ENCODE measurements around the gene DAD1. TPM values are rescaled to one million over a fixed set of nuclear protein-coding genes. Genes with fewer than 3 reads are reported as not detected.
A peak's percentile ranks its signal among the peaks of the same experiment; 100 is the strongest.
"Not testable (repeated sequence)": the region's sequence is repeated elsewhere in the genome, so short reads cannot be mapped to it uniquely, and the experiment has no call there.

Gene DAD1
- polyA plus RNA-seq, 3 donors = 244 to 279 (median 277) TPM

- no peak for DNase-seq (ENCODE audit: low read depth in 3 of 3, low spot score in 2 of 3)
Observed at GRCh38 chr14:22554498-22555383, 34.3 kb downstream of the DAD1 start.

GRCh38 chr14:22553861-22554497 lies 35.0 kb downstream of the DAD1 start:
- DNase-seq (ENCODE audit: low read depth in 3 of 3, low spot score in 2 of 3) = not testable (repeated sequence)

GRCh38 chr14:22553445-22553844 lies 35.6 kb downstream of the DAD1 start:
- DNase-seq (ENCODE audit: low read depth in 3 of 3, low spot score in 2 of 3) = no peak

- no peak for DNase-seq (ENCODE audit: low read depth in 3 of 3, low spot score in 2 of 3)
Observed at GRCh38 chr14:22552827-22553076, 36.3 kb downstream of the DAD1 start.

GRCh38 chr14:22552001-22552826 lies 36.8 kb downstream of the DAD1 start:
- no peak for DNase-seq (ENCODE audit: low read depth in 3 of 3, low spot score in 2 of 3)

- DNase-seq (ENCODE audit: low read depth in 3 of 3, low spot score in 2 of 3) = no peak
Observed at GRCh38 chr14:22551605-22551997, 37.4 kb downstream of the DAD1 start.

- DNase-seq (ENCODE audit: low read depth in 3 of 3, low spot score in 2 of 3) = no peak
Observed at GRCh38 chr14:22549981-22550673, 38.9 kb downstream of the DAD1 start.

GRCh38 chr14:22549324-22549962 lies 39.6 kb downstream of the DAD1 start:
- DNase-seq (ENCODE audit: low read depth in 3 of 3, low spot score in 2 of 3) = no peak

- DNase-seq (ENCODE audit: low read depth in 3 of 3, low spot score in 2 of 3) = no peak
Observed at GRCh38 chr14:22547948-22548750, 40.9 kb downstream of the DAD1 start.

GRCh38 chr14:22547313-22547947 lies 41.6 kb downstream of the DAD1 start:
- DNase-seq (ENCODE audit: low read depth in 3 of 3, low spot score in 2 of 3) = no peak

GRCh38 chr14:22546722-22547071 lies 42.3 kb downstream of the DAD1 start:
- DNase-seq (ENCODE audit: low read depth in 3 of 3, low spot score in 2 of 3) = no peak

- DNase-seq (ENCODE audit: low read depth in 3 of 3, low spot score in 2 of 3) = peak in 2 of 3 donors; percentile 47 to 53
Observed at GRCh38 chr14:22545842-22546721, 42.9 kb downstream of the DAD1 start.

GRCh38 chr14:22544881-22545420 lies 44.1 kb downstream of the DAD1 start:
- no peak for DNase-seq (ENCODE audit: low read depth in 3 of 3, low spot score in 2 of 3)

GRCh38 chr14:22544406-22544805 lies 44.6 kb downstream of the DAD1 start:
- DNase-seq (ENCODE audit: low read depth in 3 of 3, low spot score in 2 of 3) = no peak

GRCh38 chr14:22543570-22544357 lies 45.3 kb downstream of the DAD1 start:
- not testable (repeated sequence) for DNase-seq (ENCODE audit: low read depth in 3 of 3, low spot score in 2 of 3)

GRCh38 chr14:22542360-22542759 lies 46.7 kb downstream of the DAD1 start:
- no peak for DNase-seq (ENCODE audit: low read depth in 3 of 3, low spot score in 2 of 3)

GRCh38 chr14:22541721-22542120 lies 47.3 kb downstream of the DAD1 start:
- no peak for DNase-seq (ENCODE audit: low read depth in 3 of 3, low spot score in 2 of 3)
